ENCODE measurements around the gene CSPG5. TPM values are rescaled to one million over a fixed set of nuclear protein-coding genes. Genes with fewer than 3 reads are reported as not detected.

Gene CSPG5
- total RNA-seq, 4 donors from 2014 or later: 0.82 to 2.9 TPM; not detected in 2

DNA sequence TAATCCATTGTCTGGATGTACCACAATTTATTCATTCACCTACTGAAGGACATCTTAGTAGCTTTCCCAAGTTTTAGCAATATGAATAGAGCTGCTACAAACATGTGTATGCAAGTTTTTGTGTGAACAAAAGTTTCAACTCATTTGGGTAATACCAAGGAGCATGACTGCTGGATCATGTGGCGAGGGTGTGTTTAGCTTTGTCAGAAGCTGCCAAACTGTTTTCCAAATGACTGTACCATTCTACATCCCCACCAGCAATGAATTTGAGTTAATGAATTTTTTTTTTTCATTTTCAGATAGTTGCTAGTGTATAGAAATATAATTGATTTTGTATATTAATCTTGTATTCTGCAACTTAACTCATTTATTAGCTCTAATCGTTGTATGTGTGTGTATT is 45.2 kb downstream of the CSPG5 start:
- no peaks in the 10 kb centered on the region for H3K36me3 ChIP-seq
- intact Hi-C loops (cut with DNase I; ENCODE audit: low total_unique reads): no loop called here
- no peaks in the 10 kb centered on the region for H3K9me3 ChIP-seq
- H3K4me3 ChIP-seq: no peak overlapping the region
- DNase-seq: no peak
- H3K27ac ChIP-seq: no peak overlapping the region
- no peak for TF ChIP-seq POLR2A (IDR thresholded peaks at IDR 0.05)
- no peak for TF ChIP-seq CTCF (IDR thresholded peaks at IDR 0.05)
- no peaks in the 10 kb centered on the region for H3K27me3 ChIP-seq
- no peaks in the 10 kb centered on the region for H3K4me1 ChIP-seq

DNA sequence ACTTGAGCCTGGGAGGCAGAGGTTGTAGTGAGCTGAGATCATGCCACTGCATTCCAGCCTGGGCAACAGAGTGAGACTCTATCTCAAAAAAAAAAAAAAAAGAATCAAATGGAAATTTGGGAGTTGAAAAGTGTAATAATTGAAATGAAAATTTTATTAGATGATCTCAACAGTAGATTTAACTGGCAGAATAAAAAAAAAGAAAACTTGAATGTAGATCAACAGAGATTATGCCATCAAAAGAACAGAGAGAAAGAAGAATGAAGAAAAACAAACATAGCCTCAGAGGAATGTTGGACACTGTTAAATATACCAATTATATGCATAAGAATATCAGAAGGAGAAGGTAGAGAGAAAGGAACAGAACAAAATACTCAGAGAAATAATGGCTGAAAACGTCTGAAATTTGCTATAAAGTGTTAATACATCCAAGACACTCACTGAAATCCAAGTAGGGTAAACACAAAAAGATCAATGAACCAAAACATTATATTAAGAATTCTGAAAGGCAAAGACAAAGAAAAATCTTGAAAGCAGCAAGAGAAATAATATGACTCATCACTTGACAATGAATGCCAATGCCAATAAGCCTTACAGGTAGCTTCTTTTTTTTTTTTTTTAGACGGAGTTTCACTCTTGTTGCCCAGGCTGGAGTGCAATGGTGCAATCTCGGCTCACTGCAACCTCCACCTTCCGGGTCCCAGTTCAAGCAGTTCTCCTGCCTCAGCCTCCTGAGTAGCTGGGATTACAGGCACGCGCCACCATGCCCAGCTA is 50.5 kb downstream of the CSPG5 start:
- H3K27me3 ChIP-seq: no peaks in the 10 kb centered on the region
- intact Hi-C loops (cut with DNase I; ENCODE audit: low total_unique reads): no loop called here
- H3K4me1 ChIP-seq: no peaks in the 10 kb centered on the region
- no peaks in the 10 kb centered on the region for H3K36me3 ChIP-seq
- no peaks in the 10 kb centered on the region for H3K9me3 ChIP-seq
- DNase-seq: no peak
- no peak overlapping the region for H3K4me3 ChIP-seq
- no peak overlapping the region for H3K27ac ChIP-seq
- TF ChIP-seq POLR2A (IDR thresholded peaks at IDR 0.05) (no peak), CTCF (IDR thresholded peaks at IDR 0.05) (no peak)

GRCh38 chr3:47525617-47526016 is 53.0 kb downstream of the CSPG5 start:
- intact Hi-C loops (cut with DNase I; ENCODE audit: low total_unique reads): no loop called here
- TF ChIP-seq CTCF (IDR thresholded peaks at IDR 0.05): no peak
- Histone ChIP-seq H3K36me3 (no peaks in the 10 kb centered on the region), H3K4me1 (no peaks in the 10 kb centered on the region), H3K27ac (no peak overlapping the region), H3K27me3 (no peaks in the 10 kb centered on the region), H3K4me3 (no peak overlapping the region), H3K9me3 (no peaks in the 10 kb centered on the region)
- DNase-seq: no peak

DNA sequence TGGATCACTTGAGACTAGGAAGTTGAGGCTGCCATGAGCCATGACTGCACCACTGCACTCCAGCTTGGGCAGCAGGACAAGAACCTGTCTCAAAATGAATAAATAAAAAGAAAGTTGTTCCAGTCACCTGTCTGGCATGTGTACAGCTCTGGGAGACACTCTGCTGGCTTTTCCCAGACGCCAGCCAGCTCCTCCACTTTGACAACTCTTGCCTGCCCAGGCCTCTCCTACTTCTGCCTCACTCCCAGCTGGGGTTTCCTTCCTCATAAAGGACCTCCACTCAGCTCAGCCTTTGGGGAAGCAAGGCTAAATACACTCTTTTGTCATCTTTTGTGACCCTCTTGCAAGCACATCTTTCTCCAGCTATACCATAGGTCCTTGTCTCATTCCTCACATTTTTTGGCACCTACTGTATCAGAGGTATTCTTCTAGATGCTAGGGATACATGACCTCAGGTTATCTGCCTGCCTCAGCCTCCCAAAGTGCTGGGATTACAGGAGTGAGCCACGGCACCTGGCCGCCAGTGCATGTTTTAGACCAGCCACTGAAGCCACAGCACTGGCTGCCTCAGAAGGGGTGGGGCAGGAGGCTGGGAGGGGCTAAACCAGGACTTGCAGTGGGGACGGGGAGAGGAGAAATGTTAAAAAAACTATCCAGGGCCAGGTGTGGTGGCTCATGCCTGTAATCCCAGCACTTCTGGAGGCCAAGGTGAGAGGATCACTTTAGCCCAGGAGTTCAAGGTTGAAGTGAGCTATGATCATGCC is 55.2 kb downstream of the CSPG5 start:
- TF ChIP-seq POLR2A (IDR thresholded peaks at IDR 0.05) (no peak), CTCF (IDR thresholded peaks at IDR 0.05) (no peak)
- Histone ChIP-seq H3K4me1 (no peaks in the 10 kb centered on the region), H3K27me3 (no peaks in the 10 kb centered on the region), H3K9me3 (no peaks in the 10 kb centered on the region), H3K27ac (no peak overlapping the region), H3K4me3 (no peak overlapping the region), H3K36me3 (no peaks in the 10 kb centered on the region)
- DNase-seq: no peak
- intact Hi-C loops (cut with DNase I; ENCODE audit: low total_unique reads): loop anchor here (5.0 kb wide), 1 partner anchor 279 kb away; the partner anchor contains the start of gene DHX30

All from uterus (tissue), 4 donors.